HG02571 (cell line): ENCODE measurements around the gene NCKIPSD.

Experiments
- ATAC-seq: cut with Tn5 transposase; IDR thresholded peaks from one replicate; pipeline ENCODE4 v1.9.1; 2021; ENCODE audit warnings: mild to moderate bottlenecking, moderate library complexity; ENCODE audit not compliant: unreplicated experiment

The NCKIPSD gene

DNA sequence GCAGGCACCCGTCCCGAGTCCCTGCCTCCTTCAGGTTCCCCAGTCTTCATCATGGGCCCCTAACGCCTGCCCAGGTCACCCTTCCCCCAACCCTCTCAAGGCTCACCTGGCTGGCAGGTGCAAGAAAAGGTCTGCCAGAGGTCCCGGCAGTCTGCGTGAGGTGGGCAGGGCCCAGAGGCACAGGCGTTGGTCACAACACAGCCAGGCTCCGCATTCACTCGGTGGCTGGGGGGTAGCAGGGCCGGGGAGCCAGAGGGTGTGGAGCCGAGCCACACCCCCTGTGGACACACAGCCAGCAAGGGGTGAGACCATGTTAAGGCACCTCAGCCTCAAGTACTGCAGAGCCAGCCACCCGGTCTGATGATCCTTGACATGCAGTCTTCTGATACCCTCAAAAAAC, 33.9 kb downstream of the NCKIPSD start:
- no peak for ATAC-seq

DNA sequence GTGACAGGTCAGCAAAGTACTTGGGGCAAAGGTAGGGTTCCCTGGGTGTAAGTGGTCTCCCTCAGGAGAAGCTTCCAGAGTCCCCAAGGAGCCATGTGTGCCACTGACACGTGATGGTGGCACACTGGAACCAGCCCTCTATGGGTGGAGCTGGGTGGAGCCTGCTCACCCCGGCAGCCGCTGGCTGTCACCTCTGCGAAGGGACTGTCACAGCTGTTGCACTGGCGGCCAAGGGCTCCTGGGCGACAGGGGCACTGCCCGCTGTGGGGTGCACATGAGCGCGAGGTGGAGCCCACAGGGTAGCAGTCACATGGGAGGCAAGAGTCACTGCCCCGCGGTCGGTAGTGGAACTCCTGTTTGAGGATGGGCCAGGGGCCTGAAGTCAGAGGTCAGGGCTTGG, 35.0 kb downstream of the NCKIPSD start:
- ATAC-seq: no peak

DNA sequence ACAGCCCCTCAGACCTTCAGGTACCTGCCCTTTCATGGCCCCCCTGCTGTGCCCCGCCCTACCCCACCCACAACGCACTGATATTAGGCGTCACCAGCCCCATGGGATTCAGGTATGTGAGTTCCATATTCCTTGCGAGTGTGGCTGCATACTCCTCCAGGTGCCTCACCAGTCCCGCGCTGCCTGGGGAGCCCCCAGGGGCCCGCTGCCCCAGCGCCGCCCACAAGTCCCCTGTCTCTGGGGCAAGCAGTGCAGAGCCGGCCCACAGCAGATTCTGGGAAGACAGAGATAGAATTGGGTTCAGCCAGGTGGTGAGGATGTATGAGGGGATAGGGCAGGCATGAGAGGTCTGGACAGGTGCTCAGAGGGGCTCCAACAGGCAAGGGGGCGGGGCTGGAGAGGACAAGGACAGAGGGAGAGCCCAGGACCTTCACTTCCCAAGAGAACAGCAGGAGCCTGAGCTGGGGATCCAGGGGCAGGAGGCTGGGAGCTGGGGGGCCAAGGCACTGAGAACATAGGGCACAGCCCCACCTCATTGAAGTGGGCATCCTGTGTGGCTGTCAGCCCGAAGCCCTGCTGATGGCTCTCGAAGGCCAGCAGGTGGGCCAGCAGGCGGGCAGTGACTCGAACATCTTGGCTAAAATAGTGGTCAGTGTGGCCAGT, 37.4 kb downstream of the NCKIPSD start:
- no peak for ATAC-seq

DNA sequence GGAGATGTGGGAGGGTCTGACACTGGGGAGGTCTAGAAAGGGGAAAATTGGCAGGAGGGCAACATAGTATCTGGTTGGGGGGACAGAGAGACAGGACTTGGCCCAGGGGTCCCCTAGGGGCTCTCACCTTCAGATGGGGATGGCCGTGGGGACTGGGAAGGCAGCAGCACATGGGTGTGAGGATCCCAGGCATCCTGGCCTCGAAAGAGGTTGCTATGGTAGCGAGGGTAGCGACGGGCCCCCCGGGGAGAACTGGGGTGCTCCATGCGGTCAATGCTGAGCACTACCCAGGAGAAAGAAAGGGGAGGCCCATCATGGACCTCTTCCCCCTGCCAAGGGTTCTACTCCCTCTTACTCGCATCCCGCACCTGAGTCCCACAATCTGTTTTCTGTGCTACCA, 38.0 kb downstream of the NCKIPSD start:
- no peak for ATAC-seq

DNA sequence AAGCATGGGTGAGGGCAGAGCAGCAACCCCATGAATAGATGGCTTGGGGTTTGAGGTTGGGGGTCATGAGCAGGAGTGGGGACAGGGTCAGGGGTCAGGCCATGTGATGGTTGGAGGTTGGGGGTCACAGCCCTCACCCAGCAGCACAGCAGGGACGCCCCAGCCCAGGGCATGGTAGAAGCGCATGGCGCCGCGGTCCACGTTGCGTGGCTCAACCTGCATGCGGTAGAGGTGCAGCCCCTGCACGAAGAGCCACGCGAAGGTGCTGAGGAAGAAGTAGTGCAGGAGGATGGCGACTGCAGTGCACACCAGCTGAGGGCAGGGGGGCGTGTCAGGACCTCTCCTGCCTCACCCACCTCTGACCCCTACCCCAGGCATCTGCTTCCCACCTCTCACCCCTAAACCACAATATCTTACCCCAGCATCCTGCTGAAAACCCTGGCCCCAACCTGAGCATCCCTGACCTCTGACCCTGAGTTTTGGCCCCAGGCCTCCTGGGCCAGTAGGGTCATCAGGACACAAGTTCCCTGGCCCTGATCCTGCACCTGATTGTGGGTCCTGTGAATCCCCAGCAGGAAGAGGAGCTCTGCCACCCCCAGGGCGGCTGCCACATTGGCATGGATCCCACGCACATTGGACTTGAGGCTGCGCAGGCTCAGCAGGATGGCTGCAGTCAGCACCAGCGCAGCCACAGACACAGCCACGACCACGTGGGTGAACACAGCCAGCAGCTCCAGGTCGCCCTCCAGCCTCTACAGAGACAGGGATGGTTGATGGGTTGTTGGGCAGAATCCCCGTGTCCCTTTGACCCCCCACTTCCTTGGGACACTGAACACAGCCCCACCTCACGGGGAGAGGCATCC, 40.6 kb downstream of the NCKIPSD start:
- no peak for ATAC-seq

DNA sequence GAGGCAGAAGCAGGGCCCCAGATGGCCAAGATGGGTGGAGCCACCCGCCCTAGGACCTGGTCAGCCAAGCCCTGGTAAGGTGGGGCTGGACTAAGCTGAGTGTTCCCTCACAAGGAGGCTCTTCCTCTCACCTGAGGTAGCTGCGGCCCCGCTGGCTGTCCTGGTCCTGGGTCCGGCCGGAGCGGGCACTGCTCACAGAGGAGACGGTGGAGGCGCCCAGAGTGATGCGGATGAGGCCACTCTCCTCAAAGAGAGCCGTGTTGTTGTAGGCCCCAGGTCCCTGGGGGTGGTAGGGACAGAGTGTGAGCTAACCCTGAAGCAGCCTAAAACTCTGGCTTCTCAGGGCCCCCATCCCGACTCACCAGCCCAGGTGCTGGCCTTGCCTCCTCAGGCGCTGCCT, 43.1 kb downstream of the NCKIPSD start:
- no peak for ATAC-seq

DNA sequence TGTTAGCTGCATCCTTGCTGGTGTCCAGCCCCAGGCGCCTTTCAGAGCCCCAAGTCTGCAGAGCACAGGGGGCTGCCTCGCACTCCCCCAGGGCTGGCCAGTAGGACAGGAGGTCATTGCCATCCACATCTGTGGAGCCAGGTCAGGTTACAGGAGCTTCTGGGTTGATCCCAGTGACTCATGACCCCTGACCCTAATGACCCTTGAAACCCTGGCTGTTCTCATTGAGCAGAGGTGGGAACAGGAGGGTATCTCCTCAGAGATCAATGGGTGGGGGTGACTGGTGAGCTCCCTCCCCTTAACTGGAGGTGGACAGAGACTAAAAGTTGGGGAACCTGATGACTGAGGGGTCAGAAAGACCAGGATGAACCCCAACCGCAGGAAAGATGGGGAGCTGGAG, 44.3 kb downstream of the NCKIPSD start:
- ATAC-seq: no peak

DNA sequence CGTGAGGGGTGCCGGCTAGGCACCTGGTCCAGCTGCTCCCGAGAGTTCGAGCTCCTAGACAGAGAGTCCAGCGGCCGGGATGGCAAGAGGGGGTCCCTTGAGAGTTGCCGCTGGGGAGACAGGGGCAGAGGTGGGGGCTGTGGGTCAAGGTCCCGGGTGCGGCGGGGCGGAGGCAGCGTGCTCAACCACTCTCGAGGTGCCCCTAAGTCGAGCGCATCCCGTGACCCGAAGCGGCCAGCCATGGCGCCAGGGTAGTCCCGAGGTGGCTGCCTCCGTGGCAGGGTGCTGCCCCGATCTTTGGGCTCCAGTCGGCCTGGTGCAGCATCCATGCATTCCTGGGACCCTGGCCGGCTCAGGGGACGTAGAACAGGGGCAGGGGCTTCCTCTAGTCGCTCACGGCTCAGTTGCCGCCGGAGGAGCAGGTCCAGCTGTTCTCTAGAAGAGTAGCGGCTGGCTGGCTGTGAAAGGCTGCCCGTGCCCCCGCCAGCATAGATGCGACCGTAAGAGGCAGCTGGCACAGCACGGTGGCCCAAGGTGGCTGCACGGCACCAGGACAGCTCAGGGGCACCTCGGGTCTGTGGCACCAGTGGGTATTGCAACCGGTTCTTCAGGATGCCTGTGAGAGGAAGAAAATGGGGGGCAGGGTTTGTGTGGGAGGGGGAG, 45.6 kb downstream of the NCKIPSD start:
- no peak for ATAC-seq

DNA sequence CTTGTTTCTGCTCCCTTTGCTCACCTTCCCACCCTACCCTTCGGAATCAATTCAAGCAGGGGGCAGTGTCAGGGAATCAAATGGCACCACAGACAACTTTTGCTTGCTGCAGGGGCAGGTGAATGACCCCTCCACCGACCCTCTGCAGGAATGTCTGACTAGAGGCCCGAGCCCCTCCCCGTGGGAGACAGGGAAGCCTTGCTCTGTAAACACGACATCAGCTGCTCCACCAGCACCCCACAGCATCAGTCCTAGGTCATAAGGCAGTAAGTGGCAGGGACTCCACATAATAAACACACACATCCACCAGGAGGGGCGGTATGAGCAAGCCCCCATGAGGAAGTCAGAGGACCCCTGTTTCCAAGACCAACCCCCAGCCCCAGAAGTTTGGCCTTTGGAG, 48.4 kb downstream of the NCKIPSD start:
- no peak for ATAC-seq

DNA sequence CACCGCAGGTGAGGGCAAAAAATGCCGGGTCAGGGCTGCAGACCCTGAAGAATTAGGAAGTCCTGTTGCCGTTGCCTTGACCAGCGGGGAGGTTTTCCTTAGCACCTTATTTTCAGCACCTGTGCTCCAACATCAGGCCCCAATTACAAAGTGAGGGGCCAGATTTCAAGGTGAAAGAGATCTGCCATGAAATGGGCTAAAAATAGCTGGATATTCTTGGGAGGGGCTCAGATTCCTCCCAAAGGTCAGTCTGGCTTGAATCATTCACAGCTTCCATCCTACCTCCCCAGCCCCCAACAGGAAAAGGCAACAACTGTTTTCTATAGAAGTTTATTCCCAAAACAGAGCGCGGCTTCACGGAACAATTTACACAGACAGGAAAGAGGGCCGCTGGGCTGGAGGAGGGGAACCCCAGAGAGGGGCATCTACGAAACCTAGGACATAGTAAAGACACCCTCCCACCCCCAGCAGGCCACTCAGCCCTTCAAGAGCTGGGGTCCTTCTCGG, 49.5 kb downstream of the NCKIPSD start:
- ATAC-seq: no peak

DNA sequence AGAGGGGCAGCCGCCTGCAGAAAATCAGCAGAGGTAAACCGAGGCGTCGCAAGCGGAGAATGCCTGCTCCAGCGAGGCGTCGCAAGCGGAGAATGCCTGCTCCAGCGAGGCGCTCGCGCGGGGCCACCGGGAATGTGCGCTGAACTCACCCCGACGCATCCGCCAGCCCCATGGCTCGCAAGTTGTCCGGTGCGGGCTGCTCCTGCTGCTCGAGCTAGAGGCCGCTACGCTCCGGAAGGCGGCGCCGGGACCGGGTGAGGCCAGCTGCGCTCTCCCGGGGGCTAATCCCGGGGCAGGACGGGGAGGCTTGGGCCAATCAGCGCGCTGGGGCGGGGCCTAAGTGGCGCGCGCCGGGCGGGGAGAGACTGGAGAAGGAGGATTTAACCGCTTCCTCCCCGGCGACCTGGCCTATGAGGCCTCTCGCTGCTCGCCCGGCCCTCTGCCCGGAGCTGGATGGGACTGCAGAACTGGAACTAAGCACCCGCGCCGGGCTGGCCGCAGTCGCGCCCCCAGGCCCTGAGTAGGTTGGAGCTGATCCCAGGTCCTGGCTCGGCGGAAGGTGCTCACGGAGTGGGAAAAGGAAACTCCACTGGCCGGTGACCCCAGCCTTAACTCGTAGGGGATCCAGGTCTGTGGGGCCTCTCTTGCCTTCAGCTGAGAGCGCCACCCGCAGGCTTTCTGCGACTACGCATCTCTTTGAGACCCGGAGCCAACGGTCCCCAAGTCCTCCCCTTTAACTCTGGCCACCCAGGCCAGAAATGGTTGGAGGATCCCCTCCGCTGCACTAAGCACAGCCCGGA, 50.3 kb downstream of the NCKIPSD start, which contains the start of gene SLC26A6:
Gene SLC26A6, minus strand, starts transcription at position 240 of the 800 bp plus-strand sequence. Its CDS starts 68 bp downstream, at position 172.
- ATAC-seq: peak; percentile 93

DNA sequence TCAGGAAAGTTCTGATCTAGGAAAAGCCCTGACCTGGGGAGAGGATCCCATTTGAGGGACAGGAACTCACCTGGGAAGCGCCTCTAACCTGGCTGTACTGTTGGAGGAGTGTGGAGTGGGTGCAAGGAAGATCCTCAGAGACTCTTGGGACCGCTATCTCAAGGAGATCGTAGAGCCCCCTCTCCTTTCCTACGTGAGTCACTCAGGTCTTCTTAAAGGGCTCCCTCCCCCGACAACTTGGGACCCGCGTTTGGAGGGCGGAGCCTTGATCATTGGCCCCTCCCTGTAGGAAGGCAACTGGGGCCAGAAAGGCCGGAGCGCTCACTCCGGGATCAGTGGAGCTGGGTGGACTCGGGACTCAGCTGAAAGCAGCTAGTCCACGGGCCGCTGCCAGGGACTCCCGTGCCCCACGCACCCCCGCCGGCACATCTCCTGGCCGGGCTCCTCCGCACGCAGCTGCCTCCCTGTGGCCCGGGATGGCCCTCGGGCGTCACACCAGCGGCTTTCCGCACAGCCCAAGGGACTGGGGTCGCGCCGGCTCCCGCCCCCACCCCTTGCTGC, 51.0 kb downstream of the NCKIPSD start:
- no peak for ATAC-seq

DNA sequence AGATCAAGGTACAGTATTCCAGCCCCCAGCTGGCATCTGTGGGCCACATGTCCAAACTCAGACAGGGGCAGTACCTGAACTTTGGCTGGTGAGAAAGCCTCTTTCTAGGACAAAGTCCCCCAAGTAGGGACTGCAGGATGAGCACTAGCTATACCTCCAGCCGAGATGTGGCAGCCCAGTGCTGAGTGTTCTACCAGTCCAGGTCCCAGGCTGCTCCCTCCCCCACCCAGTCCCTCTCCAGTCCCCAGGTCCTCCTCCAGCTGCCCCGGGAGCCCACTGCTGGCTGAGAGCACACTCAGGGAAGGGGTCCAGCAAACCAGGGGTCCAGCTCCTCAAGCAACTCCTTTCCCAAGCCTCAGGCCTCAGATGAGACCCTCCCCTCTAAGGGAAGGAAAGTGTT, 52.0 kb downstream of the NCKIPSD start:
- no peak for ATAC-seq

DNA sequence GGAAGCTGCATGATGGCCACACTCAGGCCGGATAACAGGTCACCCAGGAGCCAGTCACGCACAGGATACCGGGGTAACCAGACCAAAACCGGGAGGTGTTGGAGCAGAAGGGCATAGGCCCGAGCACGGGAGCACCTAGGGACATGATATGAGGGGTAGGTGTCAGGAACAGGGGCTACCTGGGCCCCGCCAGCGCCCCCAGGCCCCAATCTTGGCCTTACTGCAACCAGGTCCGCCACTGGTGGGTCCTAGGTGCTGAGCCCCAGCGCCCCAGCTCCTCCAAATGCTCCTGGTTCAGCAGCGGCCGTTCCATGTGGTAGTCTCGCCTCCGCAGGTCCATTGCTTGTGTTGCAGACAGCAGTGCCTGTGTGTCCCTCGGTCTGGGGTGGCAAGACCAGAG, 52.5 kb downstream of the NCKIPSD start:
- ATAC-seq: no peak

DNA sequence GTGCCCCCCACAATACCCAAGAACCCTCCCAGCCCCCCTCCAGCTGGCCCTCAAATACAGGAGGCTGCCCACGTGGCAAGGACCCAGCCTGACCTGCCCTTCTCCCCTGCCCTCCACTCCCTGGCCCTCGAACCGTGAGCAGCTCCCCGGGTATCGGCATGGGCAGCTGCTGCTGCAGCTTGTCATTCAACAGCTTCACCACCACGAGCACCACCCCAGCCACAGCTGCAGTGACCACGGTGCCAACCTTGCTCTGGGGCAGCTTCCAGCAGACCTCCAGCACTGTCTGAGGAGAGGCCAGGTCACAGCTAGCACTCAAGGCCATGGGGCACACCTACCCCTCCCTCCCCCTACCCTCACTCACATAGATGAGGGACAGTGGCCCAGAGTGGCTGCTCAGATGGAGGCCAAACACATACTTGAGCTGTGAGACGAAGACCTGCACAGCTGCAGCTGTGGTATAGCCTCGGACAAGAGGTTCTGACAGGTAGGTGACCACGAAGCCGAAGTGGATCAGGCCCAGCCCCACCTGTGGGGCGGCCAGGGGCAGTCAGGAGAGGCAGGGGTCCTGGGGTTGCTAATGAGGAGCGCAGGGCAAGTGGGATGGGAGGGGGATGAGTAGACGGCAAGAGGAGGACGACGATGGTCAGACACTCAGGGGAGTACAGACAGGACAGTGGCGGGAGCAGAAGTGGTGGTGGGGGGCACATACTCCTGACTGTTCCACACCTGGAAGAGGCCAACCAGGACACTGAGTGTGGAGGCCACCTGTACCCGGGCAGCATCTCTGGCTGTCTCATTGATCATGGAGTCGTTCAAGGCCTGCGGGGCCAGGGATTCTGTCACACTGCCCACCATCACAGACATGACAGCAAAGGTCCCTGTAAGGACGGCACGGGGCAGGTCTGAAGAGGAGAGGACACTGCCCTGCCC, 53.9 kb downstream of the NCKIPSD start:
- ATAC-seq: no peak

DNA sequence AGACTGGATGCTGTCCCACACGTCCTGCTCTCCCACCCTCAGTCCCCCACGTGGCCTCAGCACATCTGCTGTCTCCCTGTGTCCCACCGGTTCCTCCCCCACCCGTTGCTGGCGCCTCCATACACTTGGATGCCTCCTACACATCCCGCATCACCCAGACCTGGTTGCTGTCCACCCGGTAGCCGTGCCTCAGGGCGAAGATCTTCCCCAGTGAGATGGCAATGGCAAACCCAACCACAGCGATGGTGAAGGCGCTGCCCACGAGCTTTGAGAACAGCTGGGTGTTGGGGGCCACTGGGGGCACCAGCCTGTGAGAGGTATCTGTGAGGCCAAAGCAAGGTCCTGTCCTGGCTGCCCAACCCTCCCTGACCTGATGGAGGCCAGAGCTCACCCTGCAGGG, 54.9 kb downstream of the NCKIPSD start:
- no peak for ATAC-seq

DNA sequence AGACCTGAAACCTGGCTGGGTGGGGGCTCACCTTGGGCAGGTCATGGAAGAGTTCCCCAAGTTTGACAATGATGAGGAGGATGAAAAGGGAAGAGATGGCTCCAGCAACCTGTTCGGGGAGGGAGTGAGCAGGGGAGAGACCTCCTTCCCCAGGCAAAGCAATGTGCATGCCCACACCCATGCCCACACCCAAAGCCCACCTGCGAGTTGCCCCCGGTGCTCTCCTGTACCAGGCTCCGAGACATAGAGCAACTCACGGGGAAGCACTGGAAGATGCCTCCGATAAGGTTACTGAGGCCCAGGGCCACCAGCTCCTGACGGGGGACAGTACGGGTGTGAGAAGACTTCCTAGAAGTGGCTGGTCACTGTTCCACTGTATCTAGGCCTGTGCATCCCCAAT, 55.3 kb downstream of the NCKIPSD start:
- ATAC-seq: no peak

DNA sequence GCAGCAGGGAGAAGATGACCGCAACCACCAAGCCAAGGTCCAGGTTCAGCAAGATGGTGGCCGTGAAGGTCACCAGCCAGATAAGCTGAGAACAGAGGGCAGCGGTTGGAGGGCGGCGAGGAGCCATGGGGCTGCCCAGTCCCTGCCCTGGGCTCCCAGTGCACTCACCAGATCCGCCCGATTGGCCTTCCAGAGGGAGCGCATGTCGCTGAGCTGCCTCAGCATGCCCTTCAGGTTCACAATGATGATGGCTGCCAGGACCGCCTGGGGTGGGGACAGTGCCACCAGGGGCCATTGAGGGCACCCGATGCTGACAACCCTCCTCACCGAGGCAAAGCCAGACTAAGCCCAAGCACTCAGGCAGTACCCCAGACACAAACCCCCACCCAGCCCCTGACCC, 55.8 kb downstream of the NCKIPSD start:
- no peak for ATAC-seq

DNA sequence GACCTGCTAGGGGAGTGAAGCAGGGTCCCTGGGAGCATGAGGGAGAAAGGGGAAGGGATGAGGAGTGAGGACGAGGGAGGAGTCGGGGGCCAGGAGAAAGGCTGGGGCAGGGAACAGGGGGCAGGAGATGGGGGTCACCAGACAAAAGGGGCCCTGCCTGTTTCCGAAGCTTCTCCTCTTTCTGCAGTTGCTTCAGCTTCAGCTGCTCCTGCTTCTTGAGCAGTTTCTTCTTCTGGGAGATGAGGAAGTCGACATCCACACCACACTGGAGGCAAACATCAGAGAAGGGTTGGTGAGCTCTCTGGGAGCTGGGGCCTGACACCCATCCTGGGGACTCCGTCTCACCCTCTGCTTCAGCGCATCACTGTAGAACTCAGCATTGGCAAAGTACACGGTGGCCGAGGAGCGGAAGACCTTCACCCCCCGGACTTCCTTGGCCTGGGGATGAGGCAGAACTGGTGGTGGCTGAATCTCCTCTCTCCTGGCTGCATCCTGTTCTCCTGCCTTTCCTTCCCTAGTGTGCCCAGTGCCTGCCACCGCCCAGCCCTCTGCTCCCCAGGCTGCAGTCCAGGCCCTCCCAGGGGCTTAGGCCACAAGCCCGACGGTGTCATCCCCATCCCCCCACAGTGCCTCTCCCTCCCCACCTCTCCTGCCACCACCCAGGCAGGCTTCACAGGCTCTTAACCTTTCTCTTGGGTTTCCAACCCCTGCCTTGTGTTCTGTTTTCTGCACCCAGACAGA, 57.3 kb downstream of the NCKIPSD start:
- no peak for ATAC-seq
